ENCODE data around the gene EYS.

The EYS gene

DNA sequence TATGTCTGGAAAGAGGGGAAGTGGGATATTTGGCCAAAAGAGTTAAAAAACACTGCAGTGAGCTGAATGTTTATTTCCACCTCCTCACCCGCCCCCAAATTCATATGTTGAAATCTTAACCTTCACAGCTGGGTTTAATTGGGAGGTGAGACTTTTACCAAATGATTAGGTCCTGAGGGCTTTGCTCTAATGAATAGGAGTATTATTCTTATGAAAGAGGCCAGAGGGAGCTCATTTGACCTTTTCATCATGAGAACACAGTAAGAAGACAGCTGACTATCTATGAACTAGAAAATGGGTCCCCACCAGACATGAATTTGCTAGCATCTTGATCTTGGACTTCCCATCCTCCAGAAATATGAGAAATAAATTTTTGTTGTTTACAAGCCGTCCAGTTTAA is 1042.5 kb downstream of the EYS start:
- Histone ChIP-seq H3K4me3 (IDR thresholded peaks at IDR 0.05; ENCODE audit: insufficient read depth, low read depth, low read length) (no peak overlapping the region), H4K20me1 (ENCODE audit: insufficient read depth) (no peaks in the 10 kb centered on the region), H3K4me1 (ENCODE audit: low read depth, poor library complexity, severe bottlenecking) (no peaks in the 10 kb centered on the region), H3K79me2 (ENCODE audit: insufficient read depth, low read depth) (no peaks in the 10 kb centered on the region), H3K27me3 (ENCODE audit: insufficient read depth, low read depth) (no peaks in the 10 kb centered on the region), H3K27ac (no peak overlapping the region), H3K36me3 (ENCODE audit: insufficient read depth) (no peaks in the 10 kb centered on the region), H3K4me2 (no peak overlapping the region), H3K9ac (no peak overlapping the region), H2AFZ (ENCODE audit: low read depth) (no peak overlapping the region)
- TF ChIP-seq, protein P1, sequence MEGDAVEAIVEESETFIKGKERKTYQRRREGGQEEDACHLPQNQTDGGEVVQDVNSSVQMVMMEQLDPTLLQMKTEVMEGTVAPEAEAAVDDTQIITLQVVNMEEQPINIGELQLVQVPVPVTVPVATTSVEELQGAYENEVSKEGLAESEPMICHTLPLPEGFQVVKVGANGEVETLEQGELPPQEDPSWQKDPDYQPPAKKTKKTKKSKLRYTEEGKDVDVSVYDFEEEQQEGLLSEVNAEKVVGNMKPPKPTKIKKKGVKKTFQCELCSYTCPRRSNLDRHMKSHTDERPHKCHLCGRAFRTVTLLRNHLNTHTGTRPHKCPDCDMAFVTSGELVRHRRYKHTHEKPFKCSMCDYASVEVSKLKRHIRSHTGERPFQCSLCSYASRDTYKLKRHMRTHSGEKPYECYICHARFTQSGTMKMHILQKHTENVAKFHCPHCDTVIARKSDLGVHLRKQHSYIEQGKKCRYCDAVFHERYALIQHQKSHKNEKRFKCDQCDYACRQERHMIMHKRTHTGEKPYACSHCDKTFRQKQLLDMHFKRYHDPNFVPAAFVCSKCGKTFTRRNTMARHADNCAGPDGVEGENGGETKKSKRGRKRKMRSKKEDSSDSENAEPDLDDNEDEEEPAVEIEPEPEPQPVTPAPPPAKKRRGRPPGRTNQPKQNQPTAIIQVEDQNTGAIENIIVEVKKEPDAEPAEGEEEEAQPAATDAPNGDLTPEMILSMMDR (conservative IDR thresholded peaks at IDR 0.05; ENCODE audit: low read depth, low read length), result no peak

DNA sequence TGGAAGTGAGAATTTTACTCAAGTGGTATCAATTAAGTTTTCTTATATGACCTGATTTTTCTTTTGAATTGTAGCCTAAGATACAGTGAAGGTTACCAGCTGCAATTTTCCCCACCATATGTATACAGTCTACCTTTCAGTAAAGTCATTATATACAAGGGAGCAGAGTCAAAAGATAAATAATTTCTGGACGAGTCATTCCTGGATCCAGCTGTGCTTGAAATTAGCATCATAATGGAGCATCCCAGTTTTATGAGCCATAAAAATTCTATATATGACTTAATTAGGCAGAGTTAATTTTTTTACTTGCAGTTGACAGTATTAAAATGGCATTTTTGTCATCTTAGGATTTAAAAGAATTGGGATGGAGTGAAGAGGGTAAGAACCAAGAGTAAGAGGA is 1063.0 kb downstream of the EYS start:
- H3K27me3 ChIP-seq (ENCODE audit: insufficient read depth, low read depth), result no peaks in the 10 kb centered on the region
- H3K4me2 ChIP-seq, result no peak overlapping the region
- H3K4me3 ChIP-seq (IDR thresholded peaks at IDR 0.05; ENCODE audit: insufficient read depth, low read depth, low read length), result no peak overlapping the region
- no peak overlapping the region for H2AFZ ChIP-seq (ENCODE audit: low read depth)
- H3K36me3 ChIP-seq (ENCODE audit: insufficient read depth), result no peaks in the 10 kb centered on the region
- H4K20me1 ChIP-seq (ENCODE audit: insufficient read depth), result no peaks in the 10 kb centered on the region
- H3K9ac ChIP-seq, result no peak overlapping the region
- H3K79me2 ChIP-seq (ENCODE audit: insufficient read depth, low read depth), result no peaks in the 10 kb centered on the region
- TF ChIP-seq, protein P1 (conservative IDR thresholded peaks at IDR 0.05; ENCODE audit: low read depth, low read length), result no peak
- H3K27ac ChIP-seq, result no peak overlapping the region
- no peaks in the 10 kb centered on the region for H3K4me1 ChIP-seq (ENCODE audit: low read depth, poor library complexity, severe bottlenecking)

DNA sequence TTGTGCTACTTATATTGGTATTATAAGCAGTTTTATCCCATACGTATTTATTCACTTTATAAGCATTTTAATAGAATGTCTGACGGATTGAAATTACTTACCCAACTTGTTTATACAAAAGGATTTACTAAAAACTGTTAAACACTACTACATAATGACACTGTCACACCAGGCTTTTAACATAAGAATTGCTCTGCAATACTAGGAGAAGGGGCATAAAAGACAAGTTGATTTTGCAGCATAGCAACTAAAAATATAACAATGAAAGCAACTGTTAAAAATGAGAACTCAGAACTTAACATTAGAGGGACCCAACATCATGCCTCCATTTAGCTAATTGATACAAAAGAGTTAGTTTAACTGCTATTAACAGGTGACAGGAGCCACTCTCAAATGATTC is 1076.1 kb downstream of the EYS start:
- H3K9ac ChIP-seq, result no peak overlapping the region

DNA sequence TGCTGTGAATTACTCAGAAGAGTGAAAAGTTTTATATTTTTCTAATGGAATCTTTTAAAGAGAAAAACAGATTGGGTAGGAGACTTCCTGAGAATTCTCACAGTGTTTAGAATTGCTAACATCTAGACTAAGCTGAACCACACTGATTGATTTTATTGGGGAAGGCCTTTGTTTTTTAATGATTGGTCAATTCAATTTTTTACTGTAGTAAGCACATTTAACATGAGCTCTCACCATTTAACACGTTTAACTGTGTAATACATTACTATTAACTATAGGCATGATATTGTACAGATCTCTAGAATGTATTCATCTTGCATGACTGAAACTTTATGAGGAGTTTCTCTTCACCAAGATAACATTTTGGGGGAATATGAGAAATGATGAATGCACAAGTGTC is 1084.1 kb downstream of the EYS start:
- Histone ChIP-seq H3K36me3 (ENCODE audit: insufficient read depth) (no peaks in the 10 kb centered on the region), H3K4me3 (IDR thresholded peaks at IDR 0.05; ENCODE audit: insufficient read depth, low read depth, low read length) (no peak overlapping the region), H2AFZ (ENCODE audit: low read depth) (no peak overlapping the region), H3K27me3 (ENCODE audit: insufficient read depth, low read depth) (no peaks in the 10 kb centered on the region), H3K4me1 (ENCODE audit: low read depth, poor library complexity, severe bottlenecking) (no peaks in the 10 kb centered on the region), H3K9ac (no peak overlapping the region), H3K79me2 (ENCODE audit: insufficient read depth, low read depth) (no peaks in the 10 kb centered on the region), H3K4me2 (no peak overlapping the region), H3K27ac (no peak overlapping the region), H4K20me1 (ENCODE audit: insufficient read depth) (no peaks in the 10 kb centered on the region)
- TF ChIP-seq, protein P1 (conservative IDR thresholded peaks at IDR 0.05; ENCODE audit: low read depth, low read length), result no peak

More for the DNA sequence above, 1076.1 kb downstream of the EYS start:
- TF ChIP-seq, protein P1 (conservative IDR thresholded peaks at IDR 0.05; ENCODE audit: low read depth, low read length), result no peak
- no peaks in the 10 kb centered on the region for H3K27me3 ChIP-seq (ENCODE audit: insufficient read depth, low read depth)
- no peak overlapping the region for H3K4me2 ChIP-seq
- no peak overlapping the region for H2AFZ ChIP-seq (ENCODE audit: low read depth)
- no peaks in the 10 kb centered on the region for H4K20me1 ChIP-seq (ENCODE audit: insufficient read depth)
- no peak overlapping the region for H3K27ac ChIP-seq
- no peaks in the 10 kb centered on the region for H3K4me1 ChIP-seq (ENCODE audit: low read depth, poor library complexity, severe bottlenecking)
- no peaks in the 10 kb centered on the region for H3K79me2 ChIP-seq (ENCODE audit: insufficient read depth, low read depth)
- H3K4me3 ChIP-seq (IDR thresholded peaks at IDR 0.05; ENCODE audit: insufficient read depth, low read depth, low read length), result no peak overlapping the region
- H3K36me3 ChIP-seq (ENCODE audit: insufficient read depth), result no peaks in the 10 kb centered on the region
